ENCODE data around the gene CD300LG.

DNA sequence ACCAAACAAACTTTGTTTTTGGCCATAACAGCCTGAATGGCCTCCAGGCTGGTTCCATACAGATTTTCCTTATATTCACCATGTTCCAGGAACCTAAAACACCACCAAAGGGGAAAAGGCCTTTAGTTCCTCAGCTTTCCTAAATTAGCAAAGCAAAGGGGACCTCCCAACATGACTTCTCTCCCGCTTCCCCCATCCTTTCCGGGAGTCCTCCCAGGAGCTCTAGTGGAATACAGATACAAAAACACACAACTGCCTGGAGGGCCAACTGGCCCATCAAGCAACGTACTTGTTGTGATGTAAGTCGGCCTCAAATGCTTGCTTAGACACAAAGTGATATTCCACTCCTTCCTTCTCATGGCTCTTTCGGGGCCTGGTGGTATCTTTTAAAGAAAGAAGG is 36.2 kb upstream of the CD300LG start:
- TF ChIP-seq EP300 (IDR thresholded peaks at IDR 0.05): no peak
- no peak for TF ChIP-seq POLR2A (IDR thresholded peaks at IDR 0.05)
